Measurements from ENCODE around the gene YAE1.

- TF ChIP-seq CTCF (IDR thresholded peaks at IDR 0.05) = no peak
- TF ChIP-seq POLR2A (IDR thresholded peaks at IDR 0.05) = no peak
- no peak for TF ChIP-seq POLR2AphosphoS5 (IDR thresholded peaks at IDR 0.05)
- no peak for TF ChIP-seq EP300 (IDR thresholded peaks at IDR 0.05)
These were observed 39.5 kb upstream of the YAE1 start for GRCh38 chr7:39526666-39527065.

Measured in suprapubic skin (tissue), 4 donors.